AG10803 (cell line): ENCODE results near the gene CLMN.
A peak's percentile ranks its signal among the peaks of the same experiment; 100 is the strongest.

ENCODE experiments used
- DNase-seq: peaks from one replicate; pipeline ENCODE4 v3.0.0; 2010; ENCODE audit warnings: low read depth
- H3K4me3 ChIP-seq: 2 replicates; pipeline ENCODE4 v1.5.1; 2011; ENCODE audit warnings: mild to moderate bottlenecking, low read length, control low read depth
- TF ChIP-seq, protein P1 (sequence below): conservative IDR thresholded peaks from 2 replicates; pipeline ENCODE4 v1.5.1; 2011; ENCODE audit warnings: mild to moderate bottlenecking, low read length, control low read depth, inconsistent platforms

The CLMN gene

DNA sequence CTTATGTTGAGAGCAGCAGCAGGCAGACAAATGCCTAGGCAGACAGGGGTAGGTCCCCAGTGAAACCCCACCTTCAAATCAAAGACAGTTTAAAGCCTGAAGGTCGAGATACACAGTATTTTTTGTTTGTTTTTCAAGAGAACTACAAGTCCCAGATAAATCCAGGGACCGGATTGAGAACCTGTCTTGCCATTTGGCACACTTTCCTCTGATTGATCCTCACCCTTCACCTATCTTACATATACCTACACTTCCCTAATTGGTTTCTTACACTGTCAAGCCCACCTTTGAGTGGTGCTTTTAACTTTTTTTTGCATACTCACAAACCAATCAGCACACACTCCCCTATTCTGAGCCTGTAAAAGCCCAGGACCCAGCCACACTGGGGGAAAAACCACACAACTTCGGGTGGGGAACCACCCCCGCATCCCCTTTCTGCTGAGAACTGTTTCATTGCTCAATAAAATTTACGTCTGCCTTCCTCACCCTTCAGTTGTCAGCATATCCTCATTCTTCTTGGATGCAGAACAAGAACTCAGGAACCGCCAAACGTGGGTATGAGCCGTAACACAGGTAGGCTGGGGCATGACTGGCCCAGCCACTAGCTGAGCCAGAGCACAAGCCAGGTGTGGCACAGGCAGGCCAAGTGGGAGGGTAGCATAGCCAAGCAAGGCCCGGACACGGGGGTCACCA, 173.5 kb downstream of the CLMN start:
- DNase-seq = no peak
- TF ChIP-seq, protein P1, sequence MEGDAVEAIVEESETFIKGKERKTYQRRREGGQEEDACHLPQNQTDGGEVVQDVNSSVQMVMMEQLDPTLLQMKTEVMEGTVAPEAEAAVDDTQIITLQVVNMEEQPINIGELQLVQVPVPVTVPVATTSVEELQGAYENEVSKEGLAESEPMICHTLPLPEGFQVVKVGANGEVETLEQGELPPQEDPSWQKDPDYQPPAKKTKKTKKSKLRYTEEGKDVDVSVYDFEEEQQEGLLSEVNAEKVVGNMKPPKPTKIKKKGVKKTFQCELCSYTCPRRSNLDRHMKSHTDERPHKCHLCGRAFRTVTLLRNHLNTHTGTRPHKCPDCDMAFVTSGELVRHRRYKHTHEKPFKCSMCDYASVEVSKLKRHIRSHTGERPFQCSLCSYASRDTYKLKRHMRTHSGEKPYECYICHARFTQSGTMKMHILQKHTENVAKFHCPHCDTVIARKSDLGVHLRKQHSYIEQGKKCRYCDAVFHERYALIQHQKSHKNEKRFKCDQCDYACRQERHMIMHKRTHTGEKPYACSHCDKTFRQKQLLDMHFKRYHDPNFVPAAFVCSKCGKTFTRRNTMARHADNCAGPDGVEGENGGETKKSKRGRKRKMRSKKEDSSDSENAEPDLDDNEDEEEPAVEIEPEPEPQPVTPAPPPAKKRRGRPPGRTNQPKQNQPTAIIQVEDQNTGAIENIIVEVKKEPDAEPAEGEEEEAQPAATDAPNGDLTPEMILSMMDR = no peak

DNA sequence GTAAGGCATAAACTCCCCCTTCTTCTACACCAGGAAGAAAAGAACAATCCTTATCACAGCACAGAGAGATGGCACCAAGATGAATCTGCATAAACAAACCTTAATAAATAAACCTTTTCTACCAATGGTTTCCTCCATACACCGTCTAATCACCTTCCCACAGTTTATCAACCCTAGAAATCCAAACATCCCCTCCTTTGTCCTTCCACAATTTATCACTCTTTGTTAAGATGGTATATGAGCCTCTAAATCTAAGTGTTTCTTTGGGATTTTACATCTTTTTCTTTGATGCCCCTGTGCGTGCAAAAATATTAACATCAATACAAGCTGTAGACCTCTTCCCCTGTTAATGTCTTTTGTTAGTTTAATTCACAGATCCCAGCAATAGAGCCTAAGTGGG, 174.9 kb downstream of the CLMN start:
- no peak overlapping the region for H3K4me3 ChIP-seq
- DNase-seq = no peak

More for the DNA sequence above, 173.5 kb downstream of the CLMN start:
- no peak overlapping the region for H3K4me3 ChIP-seq

DNA sequence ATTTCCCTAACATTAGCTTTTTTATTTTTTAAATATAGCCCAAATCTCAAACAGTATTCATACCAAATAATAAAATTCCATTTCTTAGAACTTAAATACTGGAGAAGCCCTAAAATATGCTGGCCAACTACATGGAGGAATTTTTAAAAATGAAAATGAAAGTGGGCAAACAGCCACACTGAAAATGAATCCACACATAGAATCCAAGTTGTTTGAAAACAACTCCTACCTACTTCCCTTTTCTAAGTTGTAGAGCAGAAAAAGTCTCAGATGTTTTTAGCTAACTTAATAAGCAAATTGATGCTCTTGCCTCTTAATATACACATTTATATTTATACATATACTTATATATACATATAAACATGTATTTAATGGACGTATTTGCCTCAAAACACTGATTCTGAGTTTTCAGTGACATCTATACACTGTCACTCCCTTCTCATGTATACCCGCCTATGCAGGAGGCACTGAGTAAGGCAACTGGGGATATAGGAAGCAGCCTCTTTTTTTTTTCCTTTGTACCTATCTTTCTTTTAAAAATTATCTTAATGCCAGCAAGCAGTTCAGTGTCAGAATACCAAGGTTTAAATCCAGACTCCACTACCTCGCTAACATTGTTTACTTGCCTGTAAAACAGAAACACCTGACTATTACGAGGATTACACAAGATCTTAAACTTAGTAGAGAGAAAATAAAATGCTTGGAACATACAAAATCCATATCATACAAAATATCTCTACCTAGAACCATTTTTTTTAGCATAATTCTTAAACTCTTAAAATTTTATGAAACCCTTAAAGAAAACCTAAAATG, 175.7 kb downstream of the CLMN start:
- TF ChIP-seq, protein P1 = no peak
- peak; percentile 24 for DNase-seq
- no peak overlapping the region; the same call in 1 of the 2 replicates for H3K4me3 ChIP-seq

More for the DNA sequence above, 174.9 kb downstream of the CLMN start:
- TF ChIP-seq, protein P1 = no peak

DNA sequence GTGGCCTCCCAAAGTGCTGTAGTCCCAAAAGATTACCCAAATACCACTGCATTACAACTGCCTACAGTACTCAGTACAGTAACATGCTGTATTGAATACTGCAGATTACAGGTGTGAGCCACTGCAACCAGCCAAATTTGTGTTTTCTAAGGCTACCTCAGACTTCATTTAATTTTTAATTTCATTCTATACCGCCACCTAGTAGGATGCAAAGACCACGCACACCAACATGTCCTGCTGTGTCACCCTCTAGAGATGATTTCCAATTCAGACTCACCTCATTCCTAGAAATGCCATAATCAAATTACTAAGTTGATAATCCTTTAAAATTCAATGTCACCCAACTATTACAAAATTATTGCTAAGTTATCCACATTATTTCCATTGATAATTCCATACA, 177.5 kb downstream of the CLMN start:
- DNase-seq = no peak
- no peak overlapping the region for H3K4me3 ChIP-seq
- TF ChIP-seq, protein P1 = no peak

DNA sequence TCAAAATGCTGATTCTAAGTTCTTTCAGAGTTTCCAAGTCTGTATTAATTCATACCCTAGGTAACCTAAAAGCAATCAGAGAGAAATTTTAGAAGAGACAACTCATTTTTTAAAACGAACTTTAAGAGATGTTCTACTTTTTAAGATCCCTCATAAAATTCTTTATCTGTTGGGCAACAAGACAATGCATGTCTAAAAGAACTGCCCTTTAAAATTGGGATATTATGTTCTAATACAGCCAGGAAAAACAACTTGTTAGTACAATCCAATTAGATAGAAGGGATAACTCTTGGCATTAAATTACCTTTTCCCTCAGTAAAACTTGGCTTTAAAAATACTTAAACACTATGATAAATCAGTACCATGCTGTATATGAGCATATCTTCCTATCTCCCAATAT, 178.0 kb downstream of the CLMN start:
- TF ChIP-seq, protein P1 = no peak
- H3K4me3 ChIP-seq = no peak overlapping the region
- no peak for DNase-seq

DNA sequence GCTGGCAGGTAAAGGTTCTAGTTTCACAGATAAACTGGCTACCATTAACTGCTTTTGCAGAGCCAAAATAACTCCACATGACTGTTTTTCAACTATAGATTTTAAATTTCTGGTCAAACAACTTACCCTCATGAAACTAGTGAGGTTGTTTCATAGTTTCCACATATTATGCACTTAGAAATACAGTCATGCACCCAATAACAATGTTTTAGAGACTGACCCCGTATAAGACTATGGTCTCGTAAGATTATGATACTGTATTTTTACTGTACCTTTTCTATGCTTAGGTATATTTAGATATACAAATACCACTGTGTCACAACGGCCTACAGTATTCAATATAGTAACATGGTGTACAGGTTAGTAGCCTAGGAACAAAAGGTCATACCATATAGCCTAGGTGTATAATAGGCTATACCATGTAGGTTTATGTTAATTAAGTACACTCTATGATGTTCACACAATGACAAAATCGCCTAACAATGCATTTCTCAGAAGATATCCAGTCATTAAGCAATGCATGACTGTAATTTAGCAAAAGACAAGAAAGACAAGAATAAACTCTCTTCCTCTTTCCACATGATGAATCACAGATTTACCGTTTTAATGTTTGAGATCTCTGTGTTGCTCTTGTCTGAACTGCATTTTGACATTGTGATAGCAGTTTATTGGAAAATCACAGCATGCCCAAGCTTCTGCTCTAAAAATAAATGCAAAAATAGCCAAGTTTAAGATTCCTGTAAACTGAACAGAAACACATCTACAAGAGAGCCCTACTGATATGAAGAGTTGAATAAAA, 179.4 kb downstream of the CLMN start:
- H3K4me3 ChIP-seq = no peak overlapping the region
- TF ChIP-seq, protein P1 = no peak
- peak; percentile 54 for DNase-seq
